GM23248 (cell line): ENCODE measurements around the gene ACE.

Source experiments
- EZH2 ChIP-seq: fragments of 200-600 bp; sonication (generic); IDR thresholded peaks from 2 replicates; pipeline ENCODE4 v1.6.1; 2018; ENCODE audit warnings: antibody characterized with exemption, mild to moderate bottlenecking; ENCODE audit not compliant: insufficient read depth, poor library complexity, severe bottlenecking
- EZH2phosphoT487 ChIP-seq: fragments of 200-600 bp; sonication (generic); IDR thresholded peaks from 2 replicates; pipeline ENCODE4 v1.6.1; 2018; ENCODE audit warnings: antibody characterized with exemption, moderate library complexity, mild to moderate bottlenecking, low read depth; ENCODE audit not compliant: insufficient read depth

DNA sequence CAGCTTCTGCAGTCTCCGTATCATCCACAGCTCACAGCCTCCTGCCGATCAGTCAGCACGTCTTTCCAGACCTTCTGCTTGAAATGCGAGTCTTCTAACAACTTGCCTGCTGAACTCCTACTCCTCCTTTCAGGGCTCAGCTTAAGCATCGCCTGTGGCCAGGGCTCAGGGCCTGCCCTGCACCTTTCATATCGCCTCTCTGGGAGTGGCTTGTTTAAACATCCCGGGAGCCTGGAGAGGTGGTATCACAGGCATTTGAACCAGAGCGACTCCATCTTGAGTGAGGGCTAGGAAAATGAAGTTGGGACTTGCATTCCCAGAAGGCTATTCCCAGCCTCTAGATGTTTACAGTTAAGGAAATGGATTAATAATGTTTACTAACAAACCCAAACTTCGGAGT, 16.8 kb upstream of the ACE start:
- TF ChIP-seq EZH2: no peak
- TF ChIP-seq EZH2phosphoT487: no peak
